Ascending aorta (tissue), 2 donors: ENCODE results near the gene IFT57. TPM values are rescaled to one million over a fixed set of nuclear protein-coding genes. Genes with fewer than 3 reads are reported as not detected.

ENCODE experiments used
- DNase-seq, 2 donors: peaks; one replicate each; pipeline ENCODE4 v3.0.0-alpha.2; 2019; ENCODE audit warnings: low spot score in 2 of 2
- H3K27ac ChIP-seq, 2 donors: fragments of 200-600 bp; sonication (generic); one replicate each; pipeline ENCODE4 v1.5.1; 2016 to 2017; ENCODE audit warnings: mild to moderate bottlenecking in 1 of 2
- H3K27me3 ChIP-seq: fragments of 200-600 bp; sonication (generic); one replicate; pipeline ENCODE4 v1.5.1; 2017
- H3K36me3 ChIP-seq, 2 donors: fragments of 200-600 bp; sonication (generic); one replicate each; pipeline ENCODE4 v1.5.1; 2016
- H3K4me1 ChIP-seq, 2 donors: fragments of 200-600 bp; sonication (generic); one replicate each; pipeline ENCODE4 v1.5.1; 2016 to 2017; ENCODE audit warnings: mild to moderate bottlenecking in 1 of 2
- H3K4me3 ChIP-seq, 2 donors: fragments of 200-600 bp; sonication (generic); one replicate each; pipeline ENCODE4 v1.5.1; 2016 to 2017; ENCODE audit warnings: mild to moderate bottlenecking in 1 of 2
- H3K9me3 ChIP-seq, 2 donors: fragments of 200-600 bp; sonication (generic); one replicate each; pipeline ENCODE4 v1.5.1; 2016
- CTCF ChIP-seq, 3 experiments: fragments of 200-600 bp in 2 of 3; fragments of 450-650 bp in 1 of 3; sonication (generic) in 2 of 3; IDR thresholded peaks; one replicate each; pipeline ENCODE4 v1.5.1; 2016 to 2019; ENCODE audit warnings: antibody characterized with exemption in 3 of 3, mild to moderate bottlenecking in 1 of 3, moderate library complexity in 1 of 3
- intact Hi-C: fragments of 100-400 bp; cut with DNase I; formaldehyde crosslinking; loops from one replicate; pipeline ENCODE4 v1.15.1; 2023
- total RNA-seq: library from RNA; depleted of rRNA; stranded (reverse); fragments of >200 nt; gene quantifications from one replicate; pipeline ENCODE4 v1.1.0, GENCODE V29; 2016

IFT57 gene
- total RNA-seq, 1 donor from 2014 or later = 27.7 TPM

GRCh38 chr3:108251265-108251664, 29.0 kb upstream of the IFT57 start:
- no peak overlapping the region for H3K4me3 ChIP-seq
- H3K27ac ChIP-seq = no peak overlapping the region
- H3K9me3 ChIP-seq = no peaks in the 10 kb centered on the region
- DNase-seq = no peak
- no peaks in the 10 kb centered on the region for H3K36me3 ChIP-seq
- intact Hi-C loops = no loop called here
- TF ChIP-seq CTCF (IDR thresholded peaks at IDR 0.05) = no peak
- no peaks in the 10 kb centered on the region for H3K4me1 ChIP-seq
- no peaks in the 10 kb centered on the region for H3K27me3 ChIP-seq

GRCh38 chr3:108250626-108251025, 28.4 kb upstream of the IFT57 start:
- Histone ChIP-seq H3K27ac (no peak overlapping the region), H3K9me3 (no peaks in the 10 kb centered on the region), H3K4me1 (no peaks in the 10 kb centered on the region), H3K4me3 (no peak overlapping the region), H3K27me3 (no peaks in the 10 kb centered on the region), H3K36me3 (no peaks in the 10 kb centered on the region)
- intact Hi-C loops = no loop called here
- DNase-seq = no peak
- TF ChIP-seq CTCF (IDR thresholded peaks at IDR 0.05) = no peak

GRCh38 chr3:108243243-108243642, 21.0 kb upstream of the IFT57 start:
- no peak overlapping the region for H3K27ac ChIP-seq
- intact Hi-C loops = no loop called here
- no peaks in the 10 kb centered on the region for H3K4me1 ChIP-seq
- no peaks in the 10 kb centered on the region for H3K27me3 ChIP-seq
- no peaks in the 10 kb centered on the region for H3K9me3 ChIP-seq
- TF ChIP-seq CTCF (IDR thresholded peaks at IDR 0.05) = no peak
- no peaks in the 10 kb centered on the region for H3K36me3 ChIP-seq
- DNase-seq = no peak
- H3K4me3 ChIP-seq = no peak overlapping the region

GRCh38 chr3:108242776-108243175, 20.6 kb upstream of the IFT57 start:
- no peaks in the 10 kb centered on the region for H3K27me3 ChIP-seq
- no peak for DNase-seq
- no peak overlapping the region for H3K4me3 ChIP-seq
- H3K9me3 ChIP-seq = no peaks in the 10 kb centered on the region
- H3K36me3 ChIP-seq = no peaks in the 10 kb centered on the region
- H3K4me1 ChIP-seq = no peaks in the 10 kb centered on the region
- H3K27ac ChIP-seq = no peak overlapping the region
- no peak for TF ChIP-seq CTCF (IDR thresholded peaks at IDR 0.05)
- intact Hi-C loops = no loop called here

- no peaks in the 10 kb centered on the region for H3K27me3 ChIP-seq
- H3K4me3 ChIP-seq = no peak overlapping the region
- H3K4me1 ChIP-seq = no peaks in the 10 kb centered on the region
- no peak overlapping the region for H3K27ac ChIP-seq
- no peaks in the 10 kb centered on the region for H3K36me3 ChIP-seq
- DNase-seq = no peak
- H3K9me3 ChIP-seq = no peaks in the 10 kb centered on the region
- TF ChIP-seq CTCF (IDR thresholded peaks at IDR 0.05) = no peak
- intact Hi-C loops = no loop called here
Measured at GRCh38 chr3:108241721-108242120, 19.5 kb upstream of the IFT57 start.

GRCh38 chr3:108241146-108241545, 18.9 kb upstream of the IFT57 start:
- Histone ChIP-seq H3K4me1 (no peaks in the 10 kb centered on the region), H3K27me3 (no peaks in the 10 kb centered on the region), H3K9me3 (no peaks in the 10 kb centered on the region), H3K27ac (no peak overlapping the region), H3K4me3 (no peak overlapping the region), H3K36me3 (no peaks in the 10 kb centered on the region)
- no peak for TF ChIP-seq CTCF (IDR thresholded peaks at IDR 0.05)
- DNase-seq = no peak
- intact Hi-C loops = no loop called here
